Natural killer cell (primary cell): ENCODE results near the gene COX6A1. TPM values are rescaled to one million over a fixed set of nuclear protein-coding genes. Genes with fewer than 3 reads are reported as not detected.

Experiments used
- ATAC-seq, 3 donors: fragments of 150-1000 bp in 2 of 3; fragments of 200-7000 bp in 1 of 3; cut with Tn5 transposase; 1 replicate in 1 of 3; 2 replicates in 2 of 3; pipeline ENCODE4 v1.10.0; 2021; ENCODE audit warnings: mild to moderate bottlenecking in 2 of 3, moderate library complexity in 2 of 3
- DNase-seq, 2 donors: peaks; one replicate each; pipeline versions ENCODE4 v3.0.0 to v3.0.0-alpha.2; 2013 to 2021; ENCODE audit warnings: mixed read lengths in 1 of 2
- H3K27ac ChIP-seq: one replicate; pipeline ENCODE4 v1.5.1; 2013; ENCODE audit warnings: mild to moderate bottlenecking, low read length
- H3K27me3 ChIP-seq: one replicate; pipeline ENCODE4 v1.6.1; 2013; ENCODE audit warnings: low read length; ENCODE audit not compliant: control insufficient read depth, insufficient read depth
- H3K36me3 ChIP-seq: one replicate; pipeline ENCODE4 v1.6.1; 2013; ENCODE audit warnings: low read length; ENCODE audit not compliant: control insufficient read depth, insufficient read depth
- H3K4me1 ChIP-seq: one replicate; pipeline ENCODE4 v1.6.1; 2013; ENCODE audit warnings: low read length; ENCODE audit not compliant: control insufficient read depth, insufficient read depth
- H3K4me3 ChIP-seq: one replicate; pipeline ENCODE4 v1.5.1; 2013; ENCODE audit warnings: low read length
- H3K9me3 ChIP-seq: one replicate; pipeline ENCODE4 v1.6.1; 2013; ENCODE audit warnings: low read length; ENCODE audit not compliant: control insufficient read depth, insufficient read depth
- H3K27ac Mint-ChIP-seq, 2 donors: one replicate each; pipeline ENCODE4 v1.8.0; 2022; ENCODE audit warnings: mild to moderate bottlenecking in 2 of 2, mixed read lengths in 2 of 2, moderate library complexity in 1 of 2
- H3K27me3 Mint-ChIP-seq, 2 donors: one replicate each; pipeline ENCODE4 v1.8.0; 2022; ENCODE audit warnings: low read depth in 2 of 2, mixed read lengths in 2 of 2
- H3K36me3 Mint-ChIP-seq: one replicate; pipeline ENCODE4 v1.8.0; 2022; ENCODE audit warnings: mixed read lengths
- H3K4me1 Mint-ChIP-seq, 2 donors: one replicate each; pipeline ENCODE4 v1.8.0; 2022; ENCODE audit warnings: mixed read lengths in 2 of 2
- H3K4me3 Mint-ChIP-seq: one replicate; pipeline ENCODE4 v1.8.0; 2022; ENCODE audit warnings: mild to moderate bottlenecking, moderate library complexity, mixed read lengths
- H3K9me3 Mint-ChIP-seq, 2 donors: one replicate each; pipeline ENCODE4 v1.8.0; 2022; ENCODE audit warnings: mixed read lengths in 2 of 2
- WGBS: methylation state at CpG from one replicate; pipeline ENCODE4 v1.1.7; 2013; ENCODE audit warnings: missing lambda C conversion rate; ENCODE audit not compliant: insufficient coverage; 5-methylcytosine and 5-hydroxymethylcytosine counted together
- intact Hi-C: fragments of 100-400 bp; cut with micrococcal nuclease; formaldehyde crosslinking; loops from one replicate; pipeline ENCODE4 v1.14.2; 2022
- total RNA-seq, 4 donors: library from RNA; stranded (reverse); fragments of 120-200 nt in 1 of 4; gene quantifications; one replicate each; pipeline versions ENCODE4 v1.2.3 to v1.2.4, GENCODE V29; 2013 to 2022
- TF ChIP-seq, protein P1 (sequence below): fragments of 200-600 bp; IDR thresholded peaks from one replicate; pipeline ENCODE4 v1.8.0; 2022; ENCODE audit warnings: antibody characterized with exemption

The COX6A1 gene
- total RNA-seq, 3 donors from 2014 or later (not counting 1 experiment from before 2014, with no cell fraction given) = 152 to 189 (median 163) TPM

DNA sequence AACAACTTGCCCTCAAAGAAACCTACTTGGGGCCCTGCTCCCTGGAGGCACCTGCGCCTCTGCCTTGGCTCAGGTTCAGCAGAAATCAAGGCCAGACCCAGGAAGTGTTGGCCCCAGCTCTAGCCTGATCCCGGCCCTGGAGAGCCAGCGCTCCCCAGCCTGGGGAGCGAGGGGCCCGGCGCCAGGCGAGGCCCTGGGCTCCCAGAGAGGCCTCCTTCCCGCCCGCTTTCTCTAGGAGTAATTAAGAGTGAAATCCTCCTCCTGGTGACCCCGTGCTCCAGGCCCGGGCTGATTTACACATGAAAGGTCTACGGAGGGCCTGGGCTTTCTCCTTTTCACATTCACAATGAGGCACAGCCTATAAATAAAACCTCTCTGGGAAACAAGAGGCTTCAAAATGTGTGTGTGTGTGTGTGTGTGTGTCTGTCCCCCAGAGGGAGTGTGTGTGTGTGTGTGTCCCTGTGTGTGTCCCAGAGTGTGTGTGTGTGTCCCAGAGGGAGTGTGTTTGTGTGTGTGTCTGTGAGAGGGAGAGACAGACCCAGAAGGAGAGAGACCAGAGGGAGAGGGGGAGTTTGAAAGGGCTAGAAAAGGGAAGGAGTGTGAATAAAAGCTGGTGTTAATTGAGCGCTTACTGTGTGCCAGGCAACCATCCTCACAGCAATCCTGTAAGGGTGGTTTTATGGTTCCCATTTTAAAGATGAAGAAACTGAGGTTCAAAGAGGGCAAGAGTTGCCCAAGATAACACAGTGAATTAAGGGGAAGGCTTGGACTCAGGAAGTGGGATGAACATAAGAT, 23.8 kb upstream of the COX6A1 start:
- H3K9me3 ChIP-seq = no peaks in the 10 kb centered on the region
- no peaks in the 10 kb centered on the region for H3K27me3 ChIP-seq
- no peak for ATAC-seq
- no peaks in the 10 kb centered on the region for H3K36me3 ChIP-seq
- no peak for DNase-seq
- peaks cover 0 to 5% of the 10 kb centered on the region in 2 donors for H3K27me3 Mint-ChIP-seq
- WGBS = 85% methylated on average over 12 of the region's 13 CpGs
- H3K9me3 Mint-ChIP-seq = no peaks in the 10 kb centered on the region
- no peak overlapping the region for H3K4me3 Mint-ChIP-seq
- H3K27ac Mint-ChIP-seq = no peak overlapping the region
- H3K4me1 Mint-ChIP-seq = no peaks in the 10 kb centered on the region
- intact Hi-C loops = no loop called here
- H3K36me3 Mint-ChIP-seq = no peaks in the 10 kb centered on the region
- TF ChIP-seq, protein P1, sequence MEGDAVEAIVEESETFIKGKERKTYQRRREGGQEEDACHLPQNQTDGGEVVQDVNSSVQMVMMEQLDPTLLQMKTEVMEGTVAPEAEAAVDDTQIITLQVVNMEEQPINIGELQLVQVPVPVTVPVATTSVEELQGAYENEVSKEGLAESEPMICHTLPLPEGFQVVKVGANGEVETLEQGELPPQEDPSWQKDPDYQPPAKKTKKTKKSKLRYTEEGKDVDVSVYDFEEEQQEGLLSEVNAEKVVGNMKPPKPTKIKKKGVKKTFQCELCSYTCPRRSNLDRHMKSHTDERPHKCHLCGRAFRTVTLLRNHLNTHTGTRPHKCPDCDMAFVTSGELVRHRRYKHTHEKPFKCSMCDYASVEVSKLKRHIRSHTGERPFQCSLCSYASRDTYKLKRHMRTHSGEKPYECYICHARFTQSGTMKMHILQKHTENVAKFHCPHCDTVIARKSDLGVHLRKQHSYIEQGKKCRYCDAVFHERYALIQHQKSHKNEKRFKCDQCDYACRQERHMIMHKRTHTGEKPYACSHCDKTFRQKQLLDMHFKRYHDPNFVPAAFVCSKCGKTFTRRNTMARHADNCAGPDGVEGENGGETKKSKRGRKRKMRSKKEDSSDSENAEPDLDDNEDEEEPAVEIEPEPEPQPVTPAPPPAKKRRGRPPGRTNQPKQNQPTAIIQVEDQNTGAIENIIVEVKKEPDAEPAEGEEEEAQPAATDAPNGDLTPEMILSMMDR = no peak
- H3K4me3 ChIP-seq = no peak overlapping the region
- H3K27ac ChIP-seq = no peak overlapping the region
- no peaks in the 10 kb centered on the region for H3K4me1 ChIP-seq

DNA sequence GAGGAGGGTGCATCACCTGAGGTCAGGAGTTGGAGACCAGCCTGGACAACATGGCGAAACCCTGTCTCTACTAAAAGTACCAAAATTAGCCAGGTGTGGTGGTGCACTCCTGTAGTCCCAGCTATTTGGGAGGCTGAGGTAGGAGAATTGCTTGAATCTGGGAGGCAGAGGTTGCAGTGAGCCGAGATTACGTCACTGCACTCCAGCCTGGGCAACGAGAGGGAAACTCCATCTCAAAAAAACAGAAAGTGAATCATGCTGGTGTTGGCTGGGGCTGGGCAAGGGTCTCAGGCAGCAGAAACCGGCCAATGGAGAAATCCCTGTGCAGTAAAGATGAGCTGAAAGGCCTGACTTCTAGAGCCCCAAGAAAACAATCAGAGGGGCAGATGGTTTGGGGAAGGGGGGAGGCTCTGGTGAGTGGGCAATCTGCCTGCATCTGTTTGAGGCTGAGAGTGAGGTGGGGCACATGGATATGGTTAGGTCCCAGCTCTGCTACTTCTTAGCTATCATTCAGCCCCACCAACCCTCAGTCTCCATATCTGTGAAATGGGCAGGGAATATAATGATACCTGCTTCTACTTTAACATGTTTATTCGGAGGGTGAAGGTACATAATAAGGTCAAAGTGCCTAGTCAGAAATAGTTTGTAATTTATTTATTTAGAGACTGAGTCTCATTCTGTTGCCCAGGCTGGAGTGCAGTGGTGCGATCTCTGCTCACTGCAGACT, 21.3 kb upstream of the COX6A1 start:
- DNase-seq (no peak), ATAC-seq (no peak)
- Histone ChIP-seq H3K27ac (no peak overlapping the region), H3K4me3 (no peak overlapping the region), H3K27me3 (no peaks in the 10 kb centered on the region), H3K36me3 (no peaks in the 10 kb centered on the region), H3K9me3 (no peaks in the 10 kb centered on the region), H3K4me1 (no peaks in the 10 kb centered on the region)
- Mint-ChIP-seq H3K4me3 (no peak overlapping the region), H3K27me3 (peaks cover 0 to 5% of the 10 kb centered on the region in 2 donors), H3K4me1 (no peaks in the 10 kb centered on the region), H3K27ac (no peak overlapping the region), H3K36me3 (no peaks in the 10 kb centered on the region), H3K9me3 (no peaks in the 10 kb centered on the region)
- intact Hi-C loops = no loop called here
- TF ChIP-seq, protein P1 = no peak
- 85% methylated on average over 7 of the region's 7 CpGs for WGBS

DNA sequence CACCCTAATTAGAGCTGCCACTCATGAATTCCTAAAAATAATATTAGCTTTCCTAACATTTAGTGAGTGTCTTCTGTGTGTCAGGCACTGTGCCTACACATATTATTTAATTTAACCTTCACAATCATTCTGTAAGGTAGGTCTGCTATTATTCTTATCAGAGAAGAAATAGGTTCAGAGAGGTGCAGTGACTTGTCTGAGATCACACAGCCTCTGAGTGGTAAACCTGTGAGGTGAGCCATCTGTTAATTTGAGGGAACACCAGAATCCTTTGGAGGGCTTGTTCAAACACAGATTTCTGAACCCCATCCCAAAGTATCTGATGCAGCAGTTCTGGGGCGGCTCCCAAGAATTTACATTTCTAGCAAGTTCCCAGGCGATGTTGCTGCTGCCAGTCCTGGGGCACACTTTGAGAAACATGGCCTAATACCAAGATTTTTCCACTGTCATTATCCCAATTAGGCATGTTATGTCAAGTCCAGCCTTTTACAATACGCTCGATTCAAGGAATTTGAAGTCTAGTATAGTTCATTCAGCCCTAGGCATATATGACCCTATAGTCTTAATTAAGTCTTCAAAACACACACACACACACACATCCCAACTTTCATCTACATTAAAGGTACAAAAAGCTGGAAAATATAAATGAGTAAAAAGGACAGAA, 19.9 kb upstream of the COX6A1 start:
- no peaks in the 10 kb centered on the region for H3K36me3 ChIP-seq
- WGBS = 92% methylated on average over 4 of the region's 4 CpGs
- TF ChIP-seq, protein P1 = no peak
- Mint-ChIP-seq H3K36me3 (no peaks in the 10 kb centered on the region), H3K4me1 (no peaks in the 10 kb centered on the region), H3K27ac (no peak overlapping the region), H3K9me3 (no peaks in the 10 kb centered on the region), H3K4me3 (no peak overlapping the region), H3K27me3 (peaks cover 0 to 5% of the 10 kb centered on the region in 2 donors)
- H3K27ac ChIP-seq = no peak overlapping the region
- ATAC-seq (no peak), DNase-seq (no peak)
- no peaks in the 10 kb centered on the region for H3K9me3 ChIP-seq
- no peaks in the 10 kb centered on the region for H3K4me1 ChIP-seq
- H3K4me3 ChIP-seq = no peak overlapping the region
- intact Hi-C loops = no loop called here
- no peaks in the 10 kb centered on the region for H3K27me3 ChIP-seq
